GM12878 (cell line): ENCODE measurements around the gene SPHKAP.

ENCODE experiments used
- CHD1 ChIP-seq: IDR thresholded peaks from 2 replicates; pipeline ENCODE4 v1.6.1; 2012; ENCODE audit warnings: low read depth, low read length, improper control_type of control experiment
- MTA3 ChIP-seq: IDR thresholded peaks from 2 replicates; pipeline ENCODE4 v1.6.1; 2012; ENCODE audit warnings: low read length, inconsistent platforms, borderline replicate concordance
- POLR2AphosphoS5 ChIP-seq: IDR thresholded peaks from 2 replicates; pipeline ENCODE4 v1.6.1; 2011; ENCODE audit warnings: mild to moderate bottlenecking, low read length, inconsistent platforms
- TF ChIP-seq, protein P1 (sequence below): IDR thresholded peaks from 2 replicates; pipeline ENCODE4 v1.6.1; 2011; ENCODE audit warnings: low read depth, mild to moderate bottlenecking, low read length, moderate library complexity, borderline replicate concordance; ENCODE audit errors: extremely low read depth
- TF ChIP-seq, protein P2 (sequence below): IDR thresholded peaks from 2 replicates; pipeline ENCODE4 v1.6.1; 2011; ENCODE audit warnings: mild to moderate bottlenecking, low read depth, low read length, moderate library complexity; ENCODE audit not compliant: insufficient replicate concordance

DNA sequence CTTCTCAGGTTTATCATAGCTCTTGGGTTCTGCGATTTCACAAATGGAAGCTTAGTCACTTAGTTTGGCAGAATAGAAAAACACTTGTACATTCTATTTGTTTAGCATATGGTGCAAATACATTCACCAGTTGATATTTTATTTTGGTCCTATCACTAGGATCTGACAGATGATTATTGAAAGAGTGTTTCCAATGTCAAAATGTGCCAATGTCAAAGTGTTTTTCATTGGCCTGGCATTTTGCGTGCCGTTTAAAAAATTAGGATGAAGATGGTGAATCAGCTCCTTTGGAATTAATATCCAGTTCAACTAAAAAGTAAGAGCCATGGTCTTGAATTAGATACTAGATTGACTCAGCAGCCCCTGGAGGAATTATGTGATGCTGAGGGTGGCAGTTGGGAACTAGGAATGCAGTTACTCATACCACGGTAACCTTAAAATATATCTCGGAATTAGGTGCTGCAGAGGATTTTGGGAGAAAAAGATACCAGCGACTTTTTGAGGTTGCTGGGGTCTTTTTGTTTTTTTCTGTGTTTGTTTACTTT is 87.0 kb downstream of the SPHKAP start:
- TF ChIP-seq, protein P1, sequence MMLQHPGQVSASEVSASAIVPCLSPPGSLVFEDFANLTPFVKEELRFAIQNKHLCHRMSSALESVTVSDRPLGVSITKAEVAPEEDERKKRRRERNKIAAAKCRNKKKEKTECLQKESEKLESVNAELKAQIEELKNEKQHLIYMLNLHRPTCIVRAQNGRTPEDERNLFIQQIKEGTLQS, result no peak
- TF ChIP-seq, protein P2, sequence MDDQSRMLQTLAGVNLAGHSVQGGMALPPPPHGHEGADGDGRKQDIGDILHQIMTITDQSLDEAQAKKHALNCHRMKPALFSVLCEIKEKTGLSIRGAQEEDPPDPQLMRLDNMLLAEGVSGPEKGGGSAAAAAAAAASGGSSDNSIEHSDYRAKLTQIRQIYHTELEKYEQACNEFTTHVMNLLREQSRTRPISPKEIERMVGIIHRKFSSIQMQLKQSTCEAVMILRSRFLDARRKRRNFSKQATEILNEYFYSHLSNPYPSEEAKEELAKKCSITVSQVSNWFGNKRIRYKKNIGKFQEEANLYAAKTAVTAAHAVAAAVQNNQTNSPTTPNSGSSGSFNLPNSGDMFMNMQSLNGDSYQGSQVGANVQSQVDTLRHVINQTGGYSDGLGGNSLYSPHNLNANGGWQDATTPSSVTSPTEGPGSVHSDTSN, result no peak
- TF ChIP-seq POLR2AphosphoS5 (no peak), MTA3 (no peak), CHD1 (no peak)
